WI38 (cell line): ENCODE results near the gene LRRC39.

ENCODE experiments used
- H3K4me3 ChIP-seq: 2 replicates; pipeline ENCODE4 v1.5.1; 2011; ENCODE audit warnings: low read depth, mild to moderate bottlenecking, control low read depth, low read length
- CTCF ChIP-seq: IDR thresholded peaks from 2 replicates; pipeline ENCODE4 v1.5.1; 2012; ENCODE audit warnings: low read depth, mild to moderate bottlenecking, control low read depth, low read length

Gene LRRC39

GRCh38 chr1:100107696-100108095 lies 70.4 kb downstream of the LRRC39 start:
- no peak for TF ChIP-seq CTCF
- no peak overlapping the region for H3K4me3 ChIP-seq

GRCh38 chr1:100101564-100101963 lies 76.5 kb downstream of the LRRC39 start:
- H3K4me3 ChIP-seq, result no peak overlapping the region
- TF ChIP-seq CTCF, result no peak

DNA sequence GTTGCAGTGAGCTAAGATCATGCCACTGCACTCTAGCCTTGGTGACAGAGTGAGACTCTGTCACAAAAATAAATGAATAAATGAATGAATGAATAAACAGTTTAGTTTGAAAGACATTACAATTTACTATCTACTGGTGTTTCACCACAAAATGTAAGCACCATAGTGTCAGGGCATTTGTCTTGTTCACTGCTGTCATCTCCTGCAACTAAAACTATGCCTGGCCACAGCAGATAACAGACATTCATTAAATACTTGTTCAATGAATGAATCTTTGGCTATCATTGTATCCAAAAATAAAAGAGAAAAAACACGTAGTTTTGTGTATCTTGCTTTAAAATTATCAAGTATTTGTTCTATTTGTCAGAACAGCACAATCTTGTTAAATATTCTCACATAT lies 77.9 kb downstream of the LRRC39 start:
- no peak overlapping the region for H3K4me3 ChIP-seq
- TF ChIP-seq CTCF, result no peak
